HCT116 (cell line): Measurements from ENCODE around the gene SLC11A1. TPM values are rescaled to one million over a fixed set of nuclear protein-coding genes. Genes with fewer than 3 reads are reported as not detected.
A peak's percentile ranks its signal among the peaks of the same experiment; 100 is the strongest.

Experiments used
- CEBPB ChIP-seq: IDR thresholded peaks from 2 replicates; pipeline ENCODE4 v1.6.1; 2012; ENCODE audit warnings: low read depth
- CTCF ChIP-seq, 3 experiments: fragments of 200-600 bp in 1 of 3; sonication (generic) in 1 of 3; IDR thresholded peaks in 2 of 3; conservative IDR thresholded peaks in 1 of 3; 2 replicates each; pipeline ENCODE4 v1.5.1; 2012 to 2017; ENCODE audit warnings: low read depth in 2 of 3, low read length in 2 of 3, antibody characterized with exemption in 1 of 3, borderline replicate concordance in 1 of 3, control low read depth in 1 of 3, mild to moderate bottlenecking in 1 of 3, mixed read lengths in 1 of 3, mixed run types in 1 of 3, moderate library complexity in 1 of 3; ENCODE audit not compliant: insufficient read depth in 1 of 3
- EGR1 ChIP-seq: IDR thresholded peaks from 2 replicates; pipeline ENCODE4 v1.6.1; 2012; ENCODE audit warnings: low read depth
- ELF1 ChIP-seq: IDR thresholded peaks from 2 replicates; pipeline ENCODE4 v1.6.1; 2012; ENCODE audit warnings: low read depth, borderline replicate concordance
- EZH2 ChIP-seq: fragments of 200-600 bp; sonication (generic); IDR thresholded peaks from 2 replicates; pipeline ENCODE4 v1.6.1; 2017; ENCODE audit warnings: antibody characterized with exemption, mixed run types
- FOSL1 ChIP-seq: IDR thresholded peaks from 2 replicates; pipeline ENCODE4 v1.6.1; 2012; ENCODE audit warnings: low read depth
- JUND ChIP-seq: IDR thresholded peaks from 2 replicates; pipeline ENCODE4 v1.6.1; 2012
- POLR2A ChIP-seq: IDR thresholded peaks from 2 replicates; pipeline ENCODE4 v1.7.0; 2011; ENCODE audit warnings: borderline replicate concordance; ENCODE audit not compliant: insufficient read depth, insufficient read length; ENCODE audit errors: extremely low read depth
- SIN3A ChIP-seq: IDR thresholded peaks from 2 replicates; pipeline ENCODE4 v1.6.1; 2012; ENCODE audit warnings: low read depth
- SP1 ChIP-seq: IDR thresholded peaks from 2 replicates; pipeline ENCODE4 v1.6.1; 2012; ENCODE audit warnings: low read depth
- SRF ChIP-seq: IDR thresholded peaks from 2 replicates; pipeline ENCODE4 v1.6.1; 2012; ENCODE audit warnings: low read depth
- TCF7L2 ChIP-seq: IDR thresholded peaks from 2 replicates; pipeline ENCODE4 v1.7.0; 2011; ENCODE audit warnings: borderline replicate concordance, inconsistent platforms; ENCODE audit not compliant: insufficient read depth, insufficient read length; ENCODE audit errors: extremely low read depth
- YY1 ChIP-seq: IDR thresholded peaks from 2 replicates; pipeline ENCODE4 v1.6.1; 2011; ENCODE audit warnings: low read length, low read depth, moderate library complexity, mild to moderate bottlenecking; ENCODE audit not compliant: insufficient replicate concordance; ENCODE audit errors: extremely low read depth
- ZFX ChIP-seq: fragments of 450-650 bp; IDR thresholded peaks from 2 replicates; pipeline ENCODE4 v1.6.1; 2017
- total RNA-seq: library from RNA; stranded (reverse); gene quantifications from one replicate; pipeline ENCODE4 v1.2.1, GENCODE V29; 2021; ENCODE audit not compliant: unreplicated experiment
- TF ChIP-seq, protein P1 (sequence below): IDR thresholded peaks from 2 replicates; pipeline ENCODE4 v1.6.1; 2012
- TF ChIP-seq, protein P2 (sequence below): IDR thresholded peaks from 2 replicates; pipeline ENCODE4 v1.6.1; 2012

The SLC11A1 gene
- total RNA-seq, 1 experiment from 2014 or later = 0.42 TPM

- TF ChIP-seq, protein P1, sequence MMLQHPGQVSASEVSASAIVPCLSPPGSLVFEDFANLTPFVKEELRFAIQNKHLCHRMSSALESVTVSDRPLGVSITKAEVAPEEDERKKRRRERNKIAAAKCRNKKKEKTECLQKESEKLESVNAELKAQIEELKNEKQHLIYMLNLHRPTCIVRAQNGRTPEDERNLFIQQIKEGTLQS = no peak
- no peak for TF ChIP-seq SIN3A
- no peak for TF ChIP-seq FOSL1
- no peak for TF ChIP-seq TCF7L2
- TF ChIP-seq CTCF (IDR thresholded peaks at IDR 0.05 in 2 of 3, conservative IDR thresholded peaks at IDR 0.05 in 1 of 3; ENCODE audit: borderline replicate concordance in 1 of 3, insufficient read depth in 1 of 3, low read depth in 2 of 3, low read length in 2 of 3) = peak in 2 of 3 experiments; percentile 76 to 83; a peak in 4 of 6 replicates
- no peak for TF ChIP-seq EZH2
- TF ChIP-seq CEBPB = no peak
- TF ChIP-seq ELF1 = no peak
- TF ChIP-seq, protein P2, sequence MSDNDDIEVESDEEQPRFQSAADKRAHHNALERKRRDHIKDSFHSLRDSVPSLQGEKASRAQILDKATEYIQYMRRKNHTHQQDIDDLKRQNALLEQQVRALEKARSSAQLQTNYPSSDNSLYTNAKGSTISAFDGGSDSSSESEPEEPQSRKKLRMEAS = no peak
- no peak for TF ChIP-seq SRF
- TF ChIP-seq POLR2A = peak; percentile 15
- TF ChIP-seq EGR1 = no peak
- TF ChIP-seq JUND = no peak
- TF ChIP-seq ZFX = no peak
- peak; percentile 85 for TF ChIP-seq YY1
- TF ChIP-seq SP1 = no peak
These were observed 14.0 kb downstream of the SLC11A1 start (continued) for GRCh38 chr2:218395826-218396687.
